Measurements from ENCODE around the gene IKZF1. TPM values are rescaled to one million over a fixed set of nuclear protein-coding genes. Genes with fewer than 3 reads are reported as not detected.
"Not testable (repeated sequence)": the region's sequence is repeated elsewhere in the genome, so short reads cannot be mapped to it uniquely, and the experiment has no call there.

The IKZF1 gene
- total RNA-seq, 1 donor from 2014 or later, result 0.33 TPM

GRCh38 chr7:50334341-50334994, 30.0 kb downstream of the IKZF1 start:
- no peak for TF ChIP-seq CTCF (IDR thresholded peaks at IDR 0.05; ENCODE audit: insufficient read depth, low read length, poor library complexity, severe bottlenecking)

DNA sequence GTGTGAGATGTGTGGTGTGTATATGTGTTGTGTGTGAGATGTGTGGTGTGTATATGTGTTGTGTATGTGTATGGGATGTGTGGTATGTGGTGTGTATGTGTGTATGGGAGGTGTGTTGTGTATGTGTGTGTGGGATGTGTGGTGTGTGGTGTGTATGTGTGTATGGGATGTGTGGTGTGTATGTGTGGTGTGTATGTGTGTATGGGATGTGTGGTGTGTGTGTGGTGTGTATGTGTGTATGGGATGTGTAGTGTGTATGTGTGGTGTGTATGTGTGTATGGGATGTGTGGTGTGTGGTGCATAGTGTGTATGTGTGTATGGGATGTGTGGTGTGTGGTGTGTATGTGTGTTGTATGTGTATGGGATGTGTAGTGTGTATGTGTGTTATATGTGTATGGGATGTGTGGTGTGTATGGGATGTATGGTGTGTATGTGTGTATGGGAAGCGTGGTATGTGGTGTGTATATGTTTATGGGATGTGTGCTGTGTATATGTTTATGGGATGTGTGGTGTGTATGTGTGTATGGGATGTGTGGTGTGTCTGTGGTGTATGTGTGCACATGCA, 30.8 kb downstream of the IKZF1 start:
- TF ChIP-seq CTCF (IDR thresholded peaks at IDR 0.05; ENCODE audit: insufficient read depth, low read length, poor library complexity, severe bottlenecking), result no peak
- Histone ChIP-seq H3K27me3 (ENCODE audit: control insufficient read depth, insufficient read depth, low read length) (no peaks in the 10 kb centered on the region), H3K4me3 (ENCODE audit: low read depth, low read length) (no peak overlapping the region), H3K36me3 (ENCODE audit: control insufficient read depth, insufficient read depth, low read length) (no peaks in the 10 kb centered on the region)
- DNase-seq (ENCODE audit: low read depth), result no peak

More at GRCh38 chr7:50334341-50334994, 30.0 kb downstream of the IKZF1 start:
- Histone ChIP-seq H3K4me3 (ENCODE audit: low read depth, low read length) (no peak overlapping the region), H3K36me3 (ENCODE audit: control insufficient read depth, insufficient read depth, low read length) (no peaks in the 10 kb centered on the region), H3K27me3 (ENCODE audit: control insufficient read depth, insufficient read depth, low read length) (no peaks in the 10 kb centered on the region)
- no peak for DNase-seq (ENCODE audit: low read depth)

DNA sequence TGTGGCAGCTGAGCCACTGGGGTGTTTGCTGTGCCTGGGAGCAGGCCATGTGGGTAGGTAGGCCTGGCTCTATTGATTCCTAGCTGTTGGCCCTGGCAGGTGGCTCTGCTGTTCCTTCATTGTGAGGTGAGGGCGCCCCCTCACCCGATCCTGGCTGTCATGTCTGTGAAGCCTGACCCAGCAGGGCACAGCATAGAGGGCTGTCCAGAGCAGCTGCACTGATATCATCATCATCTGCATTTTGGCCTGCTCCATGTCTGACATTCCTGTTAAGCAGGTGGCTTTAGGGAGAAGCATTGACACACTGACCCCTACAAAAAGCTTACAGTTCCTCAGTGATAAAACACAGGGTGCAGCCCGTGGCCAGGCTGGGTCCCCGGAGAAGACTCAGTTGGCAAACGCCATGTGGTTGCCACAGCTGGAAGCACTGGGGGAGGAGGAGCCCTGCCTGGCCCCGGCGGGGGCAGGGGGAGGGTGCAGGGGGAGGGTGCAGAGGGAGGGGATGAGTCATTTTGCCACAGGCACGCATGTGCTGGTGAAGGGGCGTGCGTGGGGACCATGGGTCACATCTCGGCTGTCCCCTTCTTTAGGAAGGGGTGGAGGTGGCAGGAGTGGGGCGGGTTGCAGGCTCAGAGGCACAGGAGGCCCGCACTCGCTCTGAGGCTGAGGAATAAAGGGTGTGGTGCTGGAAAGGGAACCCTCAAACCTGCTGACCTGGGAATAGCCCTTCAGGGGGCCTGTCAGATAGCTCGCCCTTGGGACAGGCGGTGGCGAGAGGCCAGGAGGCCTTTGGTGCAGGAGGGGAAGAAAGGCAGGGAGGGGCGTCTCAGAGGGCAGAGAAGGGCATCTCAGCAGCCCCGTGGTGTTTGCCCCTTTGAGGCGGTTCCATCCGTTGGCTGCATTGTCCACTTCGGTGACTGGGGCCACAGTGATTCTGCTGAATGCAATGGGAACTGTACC, 31.6 kb downstream of the IKZF1 start:
- no peak for DNase-seq (ENCODE audit: low read depth)
- Histone ChIP-seq H3K4me3 (ENCODE audit: low read depth, low read length) (no peak overlapping the region), H3K36me3 (ENCODE audit: control insufficient read depth, insufficient read depth, low read length) (no peaks in the 10 kb centered on the region), H3K27me3 (ENCODE audit: control insufficient read depth, insufficient read depth, low read length) (no peaks in the 10 kb centered on the region)
- TF ChIP-seq CTCF (IDR thresholded peaks at IDR 0.05; ENCODE audit: insufficient read depth, low read length, poor library complexity, severe bottlenecking), result no peak

- no peak for TF ChIP-seq CTCF (IDR thresholded peaks at IDR 0.05; ENCODE audit: insufficient read depth, low read length, poor library complexity, severe bottlenecking)
- Histone ChIP-seq H3K27me3 (ENCODE audit: control insufficient read depth, insufficient read depth, low read length) (no peaks in the 10 kb centered on the region), H3K36me3 (ENCODE audit: control insufficient read depth, insufficient read depth, low read length) (no peaks in the 10 kb centered on the region), H3K4me3 (ENCODE audit: low read depth, low read length) (no peak overlapping the region)
- DNase-seq (ENCODE audit: low read depth), result no peak
Measured at GRCh38 chr7:50336894-50337703, 32.6 kb downstream of the IKZF1 start.

- not testable (repeated sequence) for DNase-seq (ENCODE audit: low read depth); H3K27me3 ChIP-seq (ENCODE audit: control insufficient read depth, insufficient read depth, low read length); H3K36me3 ChIP-seq (ENCODE audit: control insufficient read depth, insufficient read depth, low read length); H3K4me3 ChIP-seq (ENCODE audit: low read depth, low read length)
Measured at GRCh38 chr7:50339472-50339871, 35.0 kb downstream of the IKZF1 start.

Data from kidney epithelial cell (primary cell).